Activated B cell treated with CpG ODN at 0.5 μM for 24 hours (primary cell): Measurements from ENCODE around the gene ITM2C. TPM values are rescaled to one million over a fixed set of nuclear protein-coding genes. Genes with fewer than 3 reads are reported as not detected.

Source experiments
- ATAC-seq: fragments of 200-7000 bp; cut with Tn5 transposase; one replicate; pipeline ENCODE4 v1.10.0; 2021; ENCODE audit warnings: low read depth, mild to moderate bottlenecking, moderate library complexity
- CTCF ChIA-PET: fragments of 350-600 bp; sonication (Branson Sonifier 250); formaldehyde crosslinking; loops from one replicate; lab custom pipeline; 2021; ENCODE audit warnings: antibody characterized with exemption; lab: Charles Lee
- POLR2A ChIA-PET: fragments of 350-600 bp; sonication (Branson Sonifier 250); formaldehyde crosslinking; loops from one replicate; lab custom pipeline; 2021; ENCODE audit warnings: antibody characterized with exemption; lab: Charles Lee
- DNase-seq: peaks from one replicate; pipeline ENCODE4 v3.0.0; 2022
- H3K27ac Mint-ChIP-seq: one replicate; pipeline ENCODE4 v1.8.0; 2020; ENCODE audit warnings: mixed read lengths
- H3K27me3 Mint-ChIP-seq: one replicate; pipeline ENCODE4 v1.8.0; 2021; ENCODE audit warnings: mixed read lengths
- H3K36me3 Mint-ChIP-seq: one replicate; pipeline ENCODE4 v1.8.0; 2021; ENCODE audit warnings: low read depth, mixed read lengths
- H3K4me1 Mint-ChIP-seq: one replicate; pipeline ENCODE4 v1.8.0; 2021; ENCODE audit warnings: mixed read lengths
- H3K4me3 Mint-ChIP-seq: one replicate; pipeline ENCODE4 v1.8.0; 2020; ENCODE audit warnings: mild to moderate bottlenecking, mixed read lengths
- H3K9me3 Mint-ChIP-seq: one replicate; pipeline ENCODE4 v1.8.0; 2020; ENCODE audit warnings: mixed read lengths
- intact Hi-C: fragments of 100-400 bp; cut with micrococcal nuclease; formaldehyde crosslinking; loops from one replicate; pipeline ENCODE4 v1.15.1; 2024
- total RNA-seq: library from RNA; stranded (reverse); gene quantifications from 2 replicates; pipeline ENCODE4 v1.2.3, GENCODE V29; 2022
- TF ChIP-seq, protein P1 (sequence below): fragments of 200-600 bp; IDR thresholded peaks from one replicate; pipeline ENCODE4 v1.8.0; 2022; ENCODE audit warnings: antibody characterized with exemption, mild to moderate bottlenecking

ITM2C gene
- total RNA-seq, 1 donor from 2014 or later = 102 TPM

GRCh38 chr2:230864122-230864604 is 579 bp upstream of the ITM2C start:
- H3K27ac Mint-ChIP-seq = peak overlapping the region; percentile 68
- DNase-seq (no peak), ATAC-seq (no peak)
- intact Hi-C loops = loop anchor here (1.0 to 2.0 kb wide), 4 partner anchors 9 to 49 kb away; no protein-coding TSS in a partner anchor
- TF ChIP-seq, protein P1, sequence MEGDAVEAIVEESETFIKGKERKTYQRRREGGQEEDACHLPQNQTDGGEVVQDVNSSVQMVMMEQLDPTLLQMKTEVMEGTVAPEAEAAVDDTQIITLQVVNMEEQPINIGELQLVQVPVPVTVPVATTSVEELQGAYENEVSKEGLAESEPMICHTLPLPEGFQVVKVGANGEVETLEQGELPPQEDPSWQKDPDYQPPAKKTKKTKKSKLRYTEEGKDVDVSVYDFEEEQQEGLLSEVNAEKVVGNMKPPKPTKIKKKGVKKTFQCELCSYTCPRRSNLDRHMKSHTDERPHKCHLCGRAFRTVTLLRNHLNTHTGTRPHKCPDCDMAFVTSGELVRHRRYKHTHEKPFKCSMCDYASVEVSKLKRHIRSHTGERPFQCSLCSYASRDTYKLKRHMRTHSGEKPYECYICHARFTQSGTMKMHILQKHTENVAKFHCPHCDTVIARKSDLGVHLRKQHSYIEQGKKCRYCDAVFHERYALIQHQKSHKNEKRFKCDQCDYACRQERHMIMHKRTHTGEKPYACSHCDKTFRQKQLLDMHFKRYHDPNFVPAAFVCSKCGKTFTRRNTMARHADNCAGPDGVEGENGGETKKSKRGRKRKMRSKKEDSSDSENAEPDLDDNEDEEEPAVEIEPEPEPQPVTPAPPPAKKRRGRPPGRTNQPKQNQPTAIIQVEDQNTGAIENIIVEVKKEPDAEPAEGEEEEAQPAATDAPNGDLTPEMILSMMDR = no peak
- POLR2A ChIA-PET = interaction anchor here (0.5 to 1.5 kb wide), 6 partner anchors 9 to 527 kb away, joined by 3 to 16 read pairs (median 4); no protein-coding TSS in a partner anchor
- H3K4me3 Mint-ChIP-seq = peak overlapping the region; percentile 89
- H3K36me3 Mint-ChIP-seq = peaks cover 2% of the 10 kb centered on the region
- H3K27me3 Mint-ChIP-seq = peaks cover 2% of the 10 kb centered on the region
- CTCF ChIA-PET = interaction anchor here (1.1 to 1.4 kb wide), 5 partner anchors 9 to 123 kb away, joined by 3 to 8 read pairs (median 4); no protein-coding TSS in a partner anchor
- H3K4me1 Mint-ChIP-seq = peaks cover 57% of the 10 kb centered on the region
- no peaks in the 10 kb centered on the region for H3K9me3 Mint-ChIP-seq

DNA sequence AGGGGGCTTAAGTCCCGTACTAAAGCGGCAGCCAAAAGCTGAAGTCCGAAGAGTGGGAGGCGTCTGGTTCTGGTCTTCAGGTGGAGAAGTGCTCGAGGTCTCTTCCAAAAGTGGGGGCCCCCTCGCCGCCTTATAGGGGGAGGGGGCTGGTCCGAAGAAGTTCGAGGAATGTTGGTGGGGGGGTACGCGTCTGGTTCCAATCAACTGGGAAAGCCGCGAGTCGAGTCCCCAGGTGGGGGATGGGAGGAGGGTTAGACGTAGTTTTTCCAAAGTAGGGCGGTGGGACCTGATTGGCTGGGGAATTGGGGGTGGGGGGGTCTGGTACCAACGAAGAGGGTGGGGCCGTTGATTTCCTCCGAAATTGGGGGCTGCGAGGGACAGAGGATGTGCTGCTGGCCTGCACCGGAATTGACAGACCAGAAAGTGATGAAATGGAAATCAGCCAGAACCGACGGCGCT is 594 bp downstream of the ITM2C start:
- POLR2A ChIA-PET = interaction anchor here (0.9 to 1.5 kb wide), 5 partner anchors 8 to 122 kb away, joined by 3 to 16 read pairs (median 4); no protein-coding TSS in a partner anchor

DNA sequence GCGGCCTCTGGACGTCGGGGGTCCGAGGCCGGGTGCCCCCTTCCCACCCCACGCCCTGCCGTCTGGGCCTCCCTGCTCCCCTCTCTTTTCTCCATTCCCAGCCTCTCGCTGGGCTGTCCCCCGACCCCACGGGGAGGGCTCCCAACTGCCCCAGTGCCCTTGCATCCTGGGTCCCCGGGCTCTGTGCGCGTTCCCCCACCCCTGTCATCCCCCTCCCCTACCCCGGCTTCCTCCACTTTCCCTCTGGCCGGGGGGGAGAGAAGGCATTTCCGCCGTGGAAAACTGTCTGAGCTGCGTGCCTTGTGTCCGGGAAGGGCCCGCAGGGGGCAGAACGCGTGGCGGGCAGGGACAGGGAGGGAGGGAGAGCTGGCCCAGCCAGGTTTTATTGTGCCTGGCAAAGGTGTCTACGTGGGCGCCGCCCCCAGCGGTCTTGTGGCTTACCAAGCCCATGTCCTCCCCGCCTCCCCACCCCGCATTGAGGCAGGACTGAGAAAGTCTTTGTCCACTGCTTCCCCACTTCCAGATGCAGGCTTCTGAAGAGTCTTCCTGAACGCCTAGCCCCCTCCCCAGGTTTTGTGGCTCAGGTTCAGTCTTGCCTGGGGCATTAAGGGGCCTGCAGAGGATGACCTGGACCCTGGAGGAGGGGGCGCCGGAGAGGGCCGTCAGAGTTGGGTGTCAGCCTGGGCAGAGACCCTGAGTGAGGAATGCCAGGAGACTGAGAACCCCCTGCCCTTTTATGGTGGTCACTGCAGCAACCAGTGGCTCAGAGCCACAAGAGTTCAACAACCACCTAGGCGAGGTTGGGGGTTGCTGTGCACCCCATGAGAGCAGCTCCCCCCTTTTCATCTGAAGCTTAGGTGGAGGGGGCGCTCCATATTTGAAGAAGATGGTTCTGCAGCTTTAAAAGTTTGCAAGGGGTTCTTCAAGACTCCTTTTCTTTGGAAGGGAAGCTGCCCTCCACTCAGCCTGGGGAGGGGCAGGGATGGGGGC is 1.3 kb downstream of the ITM2C start:
- peaks cover 4% of the 10 kb centered on the region for H3K36me3 Mint-ChIP-seq
- intact Hi-C loops = loop anchor here (2.0 kb wide), 1 partner anchor 13 kb away; no protein-coding TSS in a partner anchor
- DNase-seq = no peak
- ChIA-PET CTCF (interaction anchor here (0.6 to 1.5 kb wide), 10 partner anchors 7 to 122 kb away, joined by 3 to 9 read pairs (median 4); no protein-coding TSS in a partner anchor), POLR2A (interaction anchor here (0.5 to 2.1 kb wide), 6 partner anchors 10 to 204 kb away, joined by 3 to 9 read pairs (median 4); no protein-coding TSS in a partner anchor)
- H3K4me3 Mint-ChIP-seq = peak overlapping the region; percentile 85
- no peaks in the 10 kb centered on the region for H3K27me3 Mint-ChIP-seq
- peaks cover 70% of the 10 kb centered on the region for H3K4me1 Mint-ChIP-seq
- H3K27ac Mint-ChIP-seq = peak overlapping the region; percentile 70
- ATAC-seq = no peak
- TF ChIP-seq, protein P1 = no peak
- H3K9me3 Mint-ChIP-seq = no peaks in the 10 kb centered on the region

More for the DNA sequence above, 594 bp downstream of the ITM2C start:
- peaks cover 63% of the 10 kb centered on the region for H3K4me1 Mint-ChIP-seq
- H3K27ac Mint-ChIP-seq = peak overlapping the region; percentile 70
- peak overlapping the region; percentile 85 for H3K4me3 Mint-ChIP-seq
- no peak for ATAC-seq
- intact Hi-C loops = loop anchor here (2.0 kb wide), 1 partner anchor 13 kb away; no protein-coding TSS in a partner anchor
- peaks cover 2% of the 10 kb centered on the region for H3K27me3 Mint-ChIP-seq
- H3K9me3 Mint-ChIP-seq = no peaks in the 10 kb centered on the region
- peaks cover 2% of the 10 kb centered on the region for H3K36me3 Mint-ChIP-seq
- no peak for DNase-seq
- CTCF ChIA-PET = interaction anchor here (0.6 to 1.4 kb wide), 10 partner anchors 8 to 122 kb away, joined by 3 to 8 read pairs (median 4); no protein-coding TSS in a partner anchor
- TF ChIP-seq, protein P1 = no peak

- TF ChIP-seq, protein P1 = no peak
- Mint-ChIP-seq H3K4me3 (peak overlapping the region; percentile 60), H3K27me3 (no peaks in the 10 kb centered on the region), H3K36me3 (peaks cover 4% of the 10 kb centered on the region), H3K4me1 (peaks cover 70% of the 10 kb centered on the region), H3K9me3 (no peaks in the 10 kb centered on the region), H3K27ac (peak overlapping the region; percentile 70)
- ChIA-PET CTCF (interaction anchor here (0.6 to 1.5 kb wide), 9 partner anchors 11 to 121 kb away, joined by 3 to 9 read pairs (median 4); no protein-coding TSS in a partner anchor), POLR2A (interaction anchor here (0.5 to 2.1 kb wide), 7 partner anchors 9 to 517 kb away, joined by 3 to 9 read pairs (median 6); no protein-coding TSS in a partner anchor)
- intact Hi-C loops = no loop called here
- DNase-seq (peak; percentile 45), ATAC-seq (peak; percentile 47)
These were observed 2.2 kb downstream of the ITM2C start for GRCh38 chr2:230866756-230867523.
